Stomach (tissue), 9 donors: Measurements from ENCODE around the gene KMT2E. TPM values are rescaled to one million over a fixed set of nuclear protein-coding genes. Genes with fewer than 3 reads are reported as not detected.

Experiments used
- DNase-seq, 2 donors: peaks; one replicate each; pipeline versions ENCODE4 v3.0.0 to v3.0.0-alpha.2; 2013 to 2019
- H3K27ac ChIP-seq, 5 donors: fragments of 200-600 bp in 4 of 5; sonication (generic) in 4 of 5; one replicate each; pipeline ENCODE4 v1.5.1; 2013 to 2019; ENCODE audit warnings: mild to moderate bottlenecking in 1 of 5, moderate library complexity in 1 of 5
- H3K27me3 ChIP-seq, 3 donors: fragments of 200-600 bp; sonication (generic); one replicate each; pipeline ENCODE4 v1.5.1; 2017 to 2019; ENCODE audit warnings: mixed run types in 1 of 3
- H3K36me3 ChIP-seq, 4 donors: fragments of 200-600 bp; sonication (generic); 1 replicate in 3 of 4; 2 replicates in 1 of 4; pipeline ENCODE4 v1.5.1; 2016 to 2019
- H3K4me1 ChIP-seq, 4 donors: fragments of 200-600 bp; sonication (generic); one replicate each; pipeline ENCODE4 v1.5.1; 2016 to 2019
- H3K4me3 ChIP-seq, 4 donors: fragments of 200-600 bp; sonication (generic) in 3 of 4; one replicate each; pipeline ENCODE4 v1.5.1; 2016 to 2019; ENCODE audit warnings: mild to moderate bottlenecking in 1 of 4
- H3K9me3 ChIP-seq, 4 donors: fragments of 200-600 bp; sonication (generic); one replicate each; pipeline ENCODE4 v1.5.1; 2016 to 2019
- EP300 ChIP-seq: sonication (generic); formaldehyde crosslinking; IDR thresholded peaks from one replicate; pipeline ENCODE4 v1.6.1; 2017; ENCODE audit warnings: antibody characterized with exemption
- POLR2A ChIP-seq, 4 donors: fragments of 450-650 bp; IDR thresholded peaks; one replicate each; pipeline ENCODE4 v1.6.1; 2016; ENCODE audit warnings: antibody characterized with exemption in 4 of 4, control low read depth in 2 of 4, mild to moderate bottlenecking in 1 of 4, moderate library complexity in 1 of 4
- POLR2AphosphoS5 ChIP-seq, 3 donors: sonication (generic); formaldehyde crosslinking; IDR thresholded peaks; one replicate each; pipeline ENCODE4 v1.6.1; 2016; ENCODE audit warnings: antibody characterized with exemption in 3 of 3
- WGBS, 5 donors: extraction: QIAGEN DNeasy Blood & Tissue Kit in 3 of 5; methylation state at CpG; one replicate each; pipeline versions ENCODE4 v1.1.5 to v1.1.7; 2013 to 2018; 5-methylcytosine and 5-hydroxymethylcytosine counted together
- intact Hi-C: fragments of 100-400 bp; cut with DNase I; formaldehyde crosslinking; loops from one replicate; pipeline ENCODE4 v1.15.1; 2023; ENCODE audit warnings: low total_unique reads
- polyA plus RNA-seq, 3 donors: library from polyadenylated mRNA; stranded (reverse); fragments of 200-250 nt; gene quantifications; one replicate each; pipeline ENCODE4 v1.2.3, GENCODE V29; 2013
- total RNA-seq, 5 donors: library from RNA; depleted of rRNA; stranded (reverse); fragments of >200 nt; gene quantifications; one replicate each; pipeline versions ENCODE4 v1.1.0 to v1.2.3, GENCODE V29; 2014 to 2016
- TF ChIP-seq, protein P1 (sequence below), 7 experiments: fragments of 450-650 bp in 4 of 7; fragments of 200-600 bp in 3 of 7; sonication (generic) in 3 of 7; IDR thresholded peaks; one replicate each; pipeline ENCODE4 v1.5.1; 2016 to 2019; ENCODE audit warnings: antibody characterized with exemption in 7 of 7, control low read depth in 2 of 7, mild to moderate bottlenecking in 1 of 7
- donor health status: healthy with polysubstance abuse.
- donor health status: Bipolar disorder and iron deficiency.
- donor health status: healthy.

The KMT2E gene
- total and polyA plus RNA-seq, 8 donors, result 9.4 to 330 (median 67.7) TPM

DNA sequence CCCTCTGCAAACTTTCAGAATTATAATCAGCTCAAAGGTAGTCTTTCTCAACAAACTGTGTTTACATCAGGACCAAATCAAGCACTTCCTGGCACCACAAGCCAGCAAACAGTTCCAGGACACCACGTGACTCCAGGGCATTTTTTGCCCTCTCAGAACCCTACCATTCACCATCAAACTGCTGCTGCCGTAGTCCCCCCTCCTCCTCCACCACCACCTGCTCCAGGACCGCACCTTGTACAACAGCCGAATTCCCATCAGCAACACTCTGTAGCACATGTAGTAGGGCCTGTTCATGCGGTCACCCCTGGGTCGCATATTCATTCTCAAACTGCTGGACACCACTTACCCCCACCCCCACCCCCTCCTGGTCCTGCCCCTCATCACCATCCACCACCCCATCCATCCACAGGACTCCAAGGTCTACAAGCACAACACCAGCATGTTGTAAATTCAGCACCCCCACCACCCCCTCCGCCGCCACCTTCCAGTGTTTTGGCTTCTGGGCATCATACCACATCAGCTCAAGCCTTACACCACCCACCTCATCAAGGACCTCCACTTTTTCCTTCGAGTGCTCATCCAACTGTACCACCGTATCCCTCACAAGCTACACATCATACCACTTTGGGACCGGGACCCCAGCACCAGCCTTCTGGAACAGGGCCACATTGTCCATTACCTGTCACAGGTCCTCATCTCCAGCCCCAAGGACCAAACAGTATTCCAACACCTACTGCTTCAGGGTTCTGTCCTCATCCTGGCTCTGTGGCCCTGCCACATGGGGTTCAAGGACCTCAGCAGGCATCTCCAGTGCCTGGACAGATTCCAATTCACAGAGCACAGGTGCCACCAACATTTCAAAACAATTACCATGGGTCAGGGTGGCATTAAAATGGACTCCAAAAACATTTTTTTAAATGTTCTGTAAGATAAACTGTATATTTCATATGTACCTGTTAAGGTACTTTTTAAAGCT, 98.7 kb downstream of the KMT2E start:
- Histone ChIP-seq H3K27me3 (no peaks in the 10 kb centered on the region), H3K9me3 (no peaks in the 10 kb centered on the region), H3K36me3 (peaks cover 39 to 98% (median 87%) of the 10 kb centered on the region in 4 donors), H3K4me1 (peaks cover 12 to 47% (median 22%) of the 10 kb centered on the region in 4 donors), H3K27ac (peak overlapping the region in 4 of 5 donors; percentile 17 to 54 (median 38)), H3K4me3 (no peak overlapping the region)
- intact Hi-C loops, result no loop called here
- peak in 1 of 3 donors; percentile 56 for TF ChIP-seq POLR2AphosphoS5 (IDR thresholded peaks at IDR 0.05)
- TF ChIP-seq, protein P1, sequence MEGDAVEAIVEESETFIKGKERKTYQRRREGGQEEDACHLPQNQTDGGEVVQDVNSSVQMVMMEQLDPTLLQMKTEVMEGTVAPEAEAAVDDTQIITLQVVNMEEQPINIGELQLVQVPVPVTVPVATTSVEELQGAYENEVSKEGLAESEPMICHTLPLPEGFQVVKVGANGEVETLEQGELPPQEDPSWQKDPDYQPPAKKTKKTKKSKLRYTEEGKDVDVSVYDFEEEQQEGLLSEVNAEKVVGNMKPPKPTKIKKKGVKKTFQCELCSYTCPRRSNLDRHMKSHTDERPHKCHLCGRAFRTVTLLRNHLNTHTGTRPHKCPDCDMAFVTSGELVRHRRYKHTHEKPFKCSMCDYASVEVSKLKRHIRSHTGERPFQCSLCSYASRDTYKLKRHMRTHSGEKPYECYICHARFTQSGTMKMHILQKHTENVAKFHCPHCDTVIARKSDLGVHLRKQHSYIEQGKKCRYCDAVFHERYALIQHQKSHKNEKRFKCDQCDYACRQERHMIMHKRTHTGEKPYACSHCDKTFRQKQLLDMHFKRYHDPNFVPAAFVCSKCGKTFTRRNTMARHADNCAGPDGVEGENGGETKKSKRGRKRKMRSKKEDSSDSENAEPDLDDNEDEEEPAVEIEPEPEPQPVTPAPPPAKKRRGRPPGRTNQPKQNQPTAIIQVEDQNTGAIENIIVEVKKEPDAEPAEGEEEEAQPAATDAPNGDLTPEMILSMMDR (IDR thresholded peaks at IDR 0.05), result no peak
- WGBS, 5 donors, result 69 to 79% (median 74%) methylated on average over 11 of the region's 11 CpGs
- peak; percentile 30 to 67 for DNase-seq

DNA sequence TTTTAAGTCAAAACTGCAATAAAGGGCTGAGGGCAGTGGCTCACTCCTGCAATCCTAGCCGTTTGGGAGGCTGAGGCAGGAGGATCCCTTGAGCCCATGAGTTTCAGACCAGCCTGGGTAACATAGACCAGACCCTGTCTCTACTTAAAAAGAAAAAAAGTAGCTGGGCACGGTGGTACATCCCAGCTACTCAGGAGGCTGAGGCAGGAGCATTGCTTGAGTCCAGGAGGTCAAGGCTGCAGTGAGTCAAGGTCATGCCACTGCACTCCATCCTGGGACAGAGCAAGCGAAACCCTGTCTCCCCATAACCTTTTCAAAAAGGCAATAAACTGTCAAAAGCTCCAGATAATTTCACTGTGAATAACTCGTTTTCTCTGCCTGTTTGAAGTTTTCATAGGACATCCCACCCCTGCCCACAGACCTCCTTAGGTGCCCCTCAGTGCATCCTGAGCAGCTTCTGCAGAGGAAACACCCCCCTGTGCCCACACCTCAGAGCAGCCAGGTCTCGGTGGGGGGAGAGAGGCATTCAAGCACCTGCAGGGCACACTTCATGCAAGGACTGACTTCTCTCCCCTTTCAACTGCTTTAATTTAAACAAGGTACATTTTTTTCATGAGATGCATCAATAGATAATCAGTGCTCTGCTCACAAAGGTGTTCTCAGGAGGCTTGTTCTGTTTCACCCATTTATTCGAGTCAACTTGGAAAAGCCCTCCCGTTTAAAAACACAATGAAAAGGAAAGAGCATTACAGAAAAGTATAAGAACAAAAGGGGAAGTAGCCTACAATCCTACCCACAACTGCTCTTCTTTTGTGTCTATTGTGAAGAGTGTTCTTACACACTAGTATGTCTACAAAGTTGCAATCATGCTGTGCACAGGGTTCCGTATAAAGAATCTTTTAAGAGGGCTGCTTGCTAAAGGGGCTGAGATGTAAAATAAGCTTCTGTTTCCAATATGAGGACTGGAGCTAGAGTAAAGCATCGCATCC, 104.9 kb downstream of the KMT2E start:
- H3K9me3 ChIP-seq, result no peaks in the 10 kb centered on the region
- no peak overlapping the region for H3K27ac ChIP-seq
- H3K4me3 ChIP-seq, result no peak overlapping the region
- no peaks in the 10 kb centered on the region for H3K27me3 ChIP-seq
- peaks cover 2 to 50% (median 37%) of the 10 kb centered on the region in 4 donors for H3K36me3 ChIP-seq
- intact Hi-C loops, result no loop called here
- TF ChIP-seq POLR2AphosphoS5 (IDR thresholded peaks at IDR 0.05), result no peak
- no peak for TF ChIP-seq POLR2A (IDR thresholded peaks at IDR 0.05)
- no peak for TF ChIP-seq EP300
- TF ChIP-seq, protein P1 (IDR thresholded peaks at IDR 0.05), result no peak
- no peak for DNase-seq
- WGBS, 5 donors, result 70 to 77% (median 77%) methylated on average over 9 of the region's 9 CpGs
- H3K4me1 ChIP-seq, result peaks cover 0 to 18% (median 6%) of the 10 kb centered on the region in 4 donors

DNA sequence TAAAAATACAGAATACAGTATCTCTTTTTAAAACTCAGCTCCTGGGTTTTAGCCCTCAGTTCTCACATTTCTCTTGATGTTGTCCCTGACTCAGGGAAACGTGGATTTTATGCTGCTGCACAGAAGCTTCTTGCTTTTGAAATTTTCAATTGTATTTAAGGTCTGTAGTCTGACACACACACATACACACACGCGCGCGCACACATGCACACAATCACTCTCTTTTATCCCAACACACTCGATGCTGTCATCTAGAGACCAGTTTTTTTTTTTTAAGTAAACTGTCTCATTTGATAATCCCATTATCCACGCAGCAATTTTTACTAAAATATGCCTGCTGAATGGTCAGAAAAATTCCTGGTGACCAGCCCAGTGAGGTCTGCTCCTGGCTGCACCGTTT, 108.6 kb downstream of the KMT2E start:
- intact Hi-C loops, result no loop called here

More for the DNA sequence above, 108.6 kb downstream of the KMT2E start:
- Histone ChIP-seq H3K4me3 (no peak overlapping the region), H3K36me3 (peaks cover 13 to 43% (median 40%) of the 10 kb centered on the region in 4 donors), H3K4me1 (peaks cover 0 to 10% (median 4%) of the 10 kb centered on the region in 4 donors), H3K27me3 (no peaks in the 10 kb centered on the region), H3K9me3 (no peaks in the 10 kb centered on the region), H3K27ac (no peak overlapping the region)
- WGBS, 5 donors, result 70 to 81% (median 79%) methylated on average over 8 of the region's 8 CpGs
- TF ChIP-seq, protein P1 (IDR thresholded peaks at IDR 0.05), result no peak
- TF ChIP-seq POLR2AphosphoS5 (IDR thresholded peaks at IDR 0.05) (no peak), EP300 (no peak), POLR2A (IDR thresholded peaks at IDR 0.05) (no peak)
- DNase-seq, result no peak
